ENCODE results near the gene PLEKHD1.
A peak's percentile ranks its signal among the peaks of the same experiment; 100 is the strongest.

Gene PLEKHD1

DNA sequence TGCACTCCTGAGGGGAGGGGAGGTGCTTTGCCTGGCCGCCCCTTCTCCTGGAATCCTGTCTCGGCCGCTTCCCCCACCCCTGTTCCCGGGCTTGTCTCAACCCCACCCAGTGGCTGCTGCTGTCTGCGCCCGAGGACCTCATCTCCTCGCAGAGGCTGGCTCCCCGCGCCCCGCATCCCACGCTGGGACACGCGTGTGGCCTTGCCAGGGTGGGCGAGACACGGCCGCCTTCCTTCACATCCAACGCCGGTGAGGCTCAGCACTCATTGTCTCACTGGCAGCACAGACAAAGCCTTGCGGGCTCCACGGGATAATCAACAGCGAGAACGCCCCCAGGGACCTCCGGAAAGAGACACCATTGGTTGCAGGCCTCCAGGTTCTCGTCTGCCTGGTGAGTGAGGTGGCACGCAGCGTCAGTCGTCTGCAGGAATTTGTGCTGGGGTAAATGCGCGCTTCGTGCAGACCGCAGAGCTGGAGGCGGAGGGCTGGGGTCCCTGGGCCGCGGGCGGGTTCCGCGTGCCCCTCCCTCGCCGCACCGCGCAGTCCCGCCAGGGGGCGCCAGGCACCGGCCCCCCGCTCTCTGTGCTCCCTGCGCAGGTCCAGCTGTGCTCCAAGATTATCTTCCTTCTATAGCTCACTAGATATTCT lies 63.3 kb downstream of the PLEKHD1 start:
- DNase-seq (ENCODE audit: low read depth in 2 of 2), result no peak

DNA sequence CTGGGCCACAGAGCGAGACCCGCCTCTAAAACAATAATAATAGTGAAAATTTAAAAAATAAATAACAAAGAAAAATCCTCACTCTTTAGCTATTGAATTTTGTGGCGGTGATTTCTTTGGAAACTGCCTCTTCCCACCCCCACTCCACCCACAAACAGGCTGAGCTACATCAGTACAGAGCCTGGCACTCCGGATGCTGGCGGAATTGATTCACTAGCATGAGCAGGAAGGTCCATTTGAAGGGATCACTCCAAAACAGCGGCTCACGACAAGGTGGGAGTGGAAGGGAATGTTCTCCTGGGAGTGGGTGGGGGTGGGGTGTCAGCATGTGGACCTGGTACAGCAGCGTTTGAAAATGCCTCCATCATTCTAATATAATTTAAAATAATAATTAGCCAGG lies 64.0 kb downstream of the PLEKHD1 start:
- no peak for DNase-seq (ENCODE audit: low read depth in 2 of 2)

DNA sequence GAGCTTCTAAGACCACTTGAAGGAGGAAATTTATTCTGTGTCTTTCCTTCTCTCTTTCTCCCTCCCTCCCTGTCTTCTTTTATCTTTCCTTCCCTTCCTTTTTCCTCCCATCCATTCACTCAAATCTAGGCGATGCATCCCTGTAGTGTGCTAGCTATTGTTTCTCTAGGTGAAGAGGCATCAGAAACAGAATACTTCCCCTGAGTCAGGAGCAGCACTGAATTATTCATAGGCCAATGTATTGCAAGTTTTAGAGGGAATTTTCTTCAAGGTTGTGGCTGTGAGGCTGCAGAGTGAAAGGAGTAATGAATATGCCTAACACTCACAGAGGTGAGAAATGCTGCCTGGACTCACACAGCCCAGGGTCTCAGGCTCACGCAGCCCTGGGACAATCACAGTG lies 67.0 kb downstream of the PLEKHD1 start:
- DNase-seq (ENCODE audit: low read depth in 2 of 2), result no peak

GRCh38 chr14:69553252-69553651 lies 68.7 kb downstream of the PLEKHD1 start:
- DNase-seq (ENCODE audit: low read depth in 2 of 2), result no peak

- DNase-seq (ENCODE audit: low read depth in 2 of 2), result no peak
Measured at GRCh38 chr14:69554500-69554899, 70.0 kb downstream of the PLEKHD1 start.

DNA sequence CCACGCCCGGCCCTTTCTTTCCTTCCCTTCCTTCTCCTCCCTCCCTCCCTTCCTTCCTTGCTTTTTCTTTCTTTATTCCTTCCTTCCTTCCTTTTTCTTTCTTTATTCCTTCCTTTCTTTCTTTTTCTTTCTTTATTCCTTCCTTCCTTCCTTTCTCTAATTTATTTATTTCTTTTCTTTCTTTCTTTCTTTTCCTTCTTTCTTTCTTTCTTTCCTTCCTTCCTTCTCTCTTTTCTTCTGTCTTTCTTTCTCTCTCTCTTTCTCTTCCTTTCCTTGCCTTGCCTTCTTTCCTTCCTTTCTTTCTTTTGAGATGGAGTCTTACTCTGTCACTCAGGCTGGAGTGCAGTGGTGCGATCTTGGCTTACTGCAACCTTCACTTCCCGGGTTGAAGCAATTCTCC lies 74.2 kb downstream of the PLEKHD1 start:
- no peak for DNase-seq (ENCODE audit: low read depth in 2 of 2)

GRCh38 chr14:69559581-69560011 lies 75.1 kb downstream of the PLEKHD1 start:
- no peak for DNase-seq (ENCODE audit: low read depth in 2 of 2)

GRCh38 chr14:69560826-69561225 lies 76.3 kb downstream of the PLEKHD1 start:
- DNase-seq (ENCODE audit: low read depth in 2 of 2), result no peak

GRCh38 chr14:69561893-69562292 lies 77.4 kb downstream of the PLEKHD1 start:
- no peak for DNase-seq (ENCODE audit: low read depth in 2 of 2)

GRCh38 chr14:69567563-69567962 lies 83.0 kb downstream of the PLEKHD1 start:
- no peak for DNase-seq (ENCODE audit: low read depth in 2 of 2)

- DNase-seq (ENCODE audit: low read depth in 2 of 2), result no peak
Measured at GRCh38 chr14:69569859-69570258, 85.3 kb downstream of the PLEKHD1 start.

- no peak for DNase-seq (ENCODE audit: low read depth in 2 of 2)
Measured at GRCh38 chr14:69570836-69571330, 86.4 kb downstream of the PLEKHD1 start.

- DNase-seq (ENCODE audit: low read depth in 2 of 2), result no peak
Measured at GRCh38 chr14:69571449-69572029, 87.0 kb downstream of the PLEKHD1 start.

DNA sequence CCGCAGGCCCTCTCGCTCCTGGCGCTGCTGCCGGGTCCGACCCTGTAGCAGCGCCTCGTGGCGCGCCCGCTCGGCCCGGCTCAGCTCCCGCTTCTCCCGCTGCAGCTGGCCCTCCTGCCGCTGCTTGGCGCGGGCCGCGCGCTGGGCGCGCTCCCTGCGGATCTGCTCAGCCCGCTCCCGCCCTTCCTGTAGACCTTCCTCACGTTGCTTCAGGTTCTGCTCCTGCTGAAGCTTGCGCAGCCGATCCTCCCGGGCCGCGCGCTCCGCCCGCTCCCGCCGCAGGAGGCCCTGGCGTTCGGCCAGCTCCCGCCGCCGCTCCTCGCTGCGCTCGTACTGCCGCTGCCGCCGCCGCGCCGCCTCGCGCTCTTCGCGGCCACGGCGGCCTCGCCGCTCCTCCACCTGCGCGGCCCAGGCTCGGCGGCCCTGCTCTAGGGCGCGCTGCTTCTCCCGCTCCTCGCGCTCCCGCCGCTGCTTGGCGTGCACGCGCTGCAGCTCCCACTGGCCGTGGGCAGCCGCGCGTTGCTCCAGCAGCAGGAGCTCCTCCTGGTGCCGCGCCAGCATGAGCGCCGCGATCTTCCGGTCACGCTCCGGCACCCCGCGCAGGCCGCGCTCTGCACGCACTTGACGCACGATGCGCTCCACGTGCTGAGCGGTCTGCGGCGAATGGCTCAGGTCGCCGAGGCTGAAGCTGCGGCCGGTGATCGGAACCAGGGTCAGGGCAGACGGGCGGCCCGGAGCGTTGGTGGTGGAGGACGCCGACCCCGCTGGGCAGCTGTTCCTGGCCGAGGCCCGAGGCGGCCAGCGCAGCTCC lies 87.7 kb downstream of the PLEKHD1 start:
- DNase-seq (ENCODE audit: low read depth in 2 of 2), result no peak

- no peak for DNase-seq (ENCODE audit: low read depth in 2 of 2)
Measured at GRCh38 chr14:69572841-69573135, 88.3 kb downstream of the PLEKHD1 start.

- DNase-seq (ENCODE audit: low read depth in 2 of 2), result no peak
Measured at GRCh38 chr14:69573205-69573830, 88.8 kb downstream of the PLEKHD1 start.

GRCh38 chr14:69573831-69574262 lies 89.3 kb downstream of the PLEKHD1 start:
- no peak for DNase-seq (ENCODE audit: low read depth in 2 of 2)

DNA sequence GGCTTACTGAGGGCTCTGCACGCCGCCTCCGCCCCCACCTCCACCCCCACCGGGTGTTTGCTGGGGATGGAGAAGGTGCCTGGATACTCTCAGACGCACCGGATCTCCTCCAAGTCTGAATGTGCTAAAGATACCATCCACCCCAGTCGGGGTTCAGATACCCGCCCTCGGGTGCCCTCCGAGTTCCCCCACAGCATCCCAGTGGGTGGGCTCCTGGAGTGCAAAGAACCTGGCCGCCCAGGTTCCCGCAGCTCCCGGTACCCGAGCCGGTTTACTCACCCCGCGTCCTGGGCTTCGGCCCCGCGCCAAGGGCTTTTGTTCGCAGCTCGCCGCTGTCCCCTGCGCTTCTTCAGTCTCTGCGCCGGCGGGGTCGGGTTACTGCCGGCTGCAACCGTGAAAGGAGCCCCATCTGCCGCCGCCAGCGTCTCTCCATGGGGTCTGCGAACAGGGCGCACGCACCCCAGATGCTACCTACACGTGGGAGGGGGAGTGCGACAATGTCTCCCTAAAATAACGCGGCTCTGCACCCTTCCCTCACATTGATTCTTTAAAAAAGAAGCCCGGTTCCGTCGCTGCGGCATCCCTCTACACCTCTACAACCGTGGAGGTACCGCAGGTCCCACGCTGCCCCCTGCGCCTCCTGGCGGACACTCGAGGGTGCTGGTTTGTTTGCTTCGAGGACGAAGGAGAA lies 89.9 kb downstream of the PLEKHD1 start, which contains the start of gene CCDC177:
Gene CCDC177 (minus strand): TSS at position 609 of the 691 bp plus-strand sequence. CDS start 1,249 bp downstream, outside the sequence.
- peak; percentile 64 to 73 for DNase-seq (ENCODE audit: low read depth in 2 of 2)

DNA sequence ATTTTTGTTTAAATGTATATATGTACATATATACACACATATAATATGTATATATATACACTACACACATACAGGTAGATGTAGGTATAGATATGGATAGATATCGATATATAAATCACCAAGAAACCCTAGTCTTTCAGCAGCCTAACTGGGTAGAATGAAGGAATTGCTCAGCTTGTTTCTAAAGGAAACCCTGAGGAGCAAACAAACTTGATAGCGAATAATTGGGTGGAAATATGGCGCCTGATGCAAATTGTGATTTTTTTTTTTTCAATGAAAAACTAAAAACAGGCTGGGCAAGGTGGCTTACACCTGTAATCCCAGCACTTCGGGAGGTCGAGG lies 90.4 kb downstream of the PLEKHD1 start:
- DNase-seq (ENCODE audit: low read depth in 2 of 2), result no peak

- no peak for DNase-seq (ENCODE audit: low read depth in 2 of 2)
Measured at GRCh38 chr14:69579476-69579875, 94.9 kb downstream of the PLEKHD1 start.

DNA sequence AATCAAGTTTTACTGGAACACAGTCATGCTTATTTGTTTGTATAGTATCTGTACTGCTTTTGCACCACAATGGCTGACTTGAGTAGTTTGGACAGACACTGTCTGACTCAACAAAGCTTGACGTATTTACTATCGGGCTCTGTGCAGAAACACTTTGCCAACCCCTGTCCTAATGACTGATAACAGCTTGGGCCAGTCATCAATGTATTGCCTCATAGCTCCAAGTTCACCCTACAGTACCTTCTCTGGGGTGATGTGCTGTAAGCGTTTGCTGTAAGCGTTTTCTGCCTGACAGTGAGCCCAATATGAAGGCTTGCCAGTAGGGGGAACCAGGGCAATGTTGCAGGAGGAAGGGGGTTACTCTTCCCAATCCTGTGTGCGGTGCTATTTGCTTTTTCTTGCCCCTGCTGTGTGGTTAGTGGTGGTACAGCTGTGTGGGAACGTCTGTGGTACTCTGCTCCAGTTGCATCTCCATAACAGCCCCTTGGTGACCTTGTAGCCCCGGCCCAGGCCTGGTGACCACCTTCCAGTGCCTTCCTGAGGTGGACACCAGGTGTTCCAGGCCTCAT lies 95.6 kb downstream of the PLEKHD1 start:
- DNase-seq (ENCODE audit: low read depth in 2 of 2), result no peak

Measured in stimulated activated CD4-positive, alpha-beta T cell treated with anti-CD3 and anti-CD28 coated beads, Interleukin-1b, Interleukin-23, amount 100 ng/mL, for 4 hours (primary cell).